Heart left ventricle (tissue), 16 donors: ENCODE measurements around the gene CRYL1. TPM values are rescaled to one million over a fixed set of nuclear protein-coding genes. Genes with fewer than 3 reads are reported as not detected.

ENCODE experiments used
- ATAC-seq, 4 donors: fragments of 200-7000 bp; cut with Tn5 transposase; one replicate each; pipeline ENCODE4 v1.9.1; 2020 to 2022; ENCODE audit warnings: moderate library complexity in 4 of 4, mild to moderate bottlenecking in 3 of 4, moderate number of reproducible peaks in 1 of 4
- DNase-seq, 5 donors: peaks; one replicate each; pipeline ENCODE4 v3.0.0-alpha.2; 2020
- H3K27ac ChIP-seq, 12 donors: fragments of 200-600 bp; sonication (generic) in 4 of 12; one replicate each; pipeline versions ENCODE4 v1.5.0 to v1.8.0; 2016 to 2022; ENCODE audit warnings: mild to moderate bottlenecking in 2 of 12
- H3K27me3 ChIP-seq, 9 donors: fragments of 200-600 bp; sonication (generic) in 2 of 9; one replicate each; pipeline versions ENCODE4 v1.5.1 to v1.8.0; 2016 to 2022; ENCODE audit warnings: mild to moderate bottlenecking in 3 of 9
- H3K36me3 ChIP-seq, 9 donors: fragments of 200-600 bp; sonication (generic) in 2 of 9; one replicate each; pipeline versions ENCODE4 v1.5.0 to v1.8.0; 2018 to 2022; ENCODE audit warnings: mild to moderate bottlenecking in 2 of 9
- H3K4me1 ChIP-seq, 12 donors: fragments of 200-600 bp; sonication (generic) in 4 of 12; one replicate each; pipeline versions ENCODE4 v1.5.0 to v1.8.0; 2016 to 2022; ENCODE audit warnings: mild to moderate bottlenecking in 3 of 12
- H3K4me3 ChIP-seq, 12 donors: fragments of 200-600 bp; sonication (generic) in 4 of 12; one replicate each; pipeline versions ENCODE4 v1.5.0 to v1.8.0; 2017 to 2022; ENCODE audit warnings: mild to moderate bottlenecking in 9 of 12, moderate library complexity in 4 of 12
- H3K9me3 ChIP-seq, 12 donors: fragments of 200-600 bp; sonication (generic) in 4 of 12; one replicate each; pipeline versions ENCODE4 v1.5.0 to v1.8.0; 2016 to 2022; ENCODE audit warnings: mild to moderate bottlenecking in 1 of 12
- CTCF ChIP-seq, 12 donors: fragments of 200-600 bp; sonication (generic) in 4 of 12; IDR thresholded peaks; one replicate each; pipeline versions ENCODE4 v1.5.0 to v1.8.0; 2018 to 2022; ENCODE audit warnings: antibody characterized with exemption in 12 of 12, mild to moderate bottlenecking in 5 of 12
- POLR2A ChIP-seq, 2 donors: fragments of 450-650 bp; IDR thresholded peaks; one replicate each; pipeline ENCODE4 v1.6.1; 2017; ENCODE audit warnings: antibody characterized with exemption in 2 of 2, mild to moderate bottlenecking in 2 of 2, moderate library complexity in 2 of 2
- WGBS, 4 donors: extraction: QIAGEN DNeasy Blood & Tissue Kit in 2 of 4; methylation state at CpG; one replicate each; pipeline versions ENCODE4 v1.1.5 to v1.1.7; 2013 to 2018; 5-methylcytosine and 5-hydroxymethylcytosine counted together
- intact Hi-C, 10 donors: fragments of 100-400 bp; cut with DNase I; formaldehyde crosslinking; loops; one replicate each; pipeline versions ENCODE4 v1.11.1 to v1.14.2; 2022
- polyA plus RNA-seq, 2 donors: library from polyadenylated mRNA; stranded (reverse); fragments of 200-250 nt; gene quantifications; one replicate each; pipeline ENCODE4 v1.2.3, GENCODE V29; 2013
- total RNA-seq, 9 donors: library from RNA; depleted of rRNA in 2 of 9; stranded (reverse); fragments of >200 nt in 2 of 9; fragmentation: NEBNext Ultra II Directional in 3 of 9; extraction: Animal tissue kit (Norgen Biotek cat#: 25700) in 3 of 9; gene quantifications; one replicate each; pipeline versions ENCODE4 v1.1.0 to v1.2.4, GENCODE V29; 2016 to 2023
- donor health status: ischemic (EF 13 %, LVEDD 7.1; RV severe dilation, severe dysfunction).
- donor health status: healthy with polysubstance abuse.
- donor health status: DM: no; HTN: yes; CAD: no.
- donor health status: DM: no; HTN: no; CAD: no.
- donor health status: ischemic (EF 25% LVEDD 6.9; RV normal size, moderate dysfunction).
- donor health status: ischemic (EF 25% LVEDD 5.7; RV mildly dilated, moderate dysfunction).
- donor health status: healthy.
- donor health status: DM: yes; HTN: yes; CAD: no.
- donor health status: ischemic (EF 35%, LVEDD 5.7; RV mildly dilated, moderate dysfunction).
- donor health status: nonischemic (EF 11% LVEDD 7.7; RV severe dilation, severe dysfunction).
- donor health status: DM: yes; HTN: yes; CAD: no.
- donor health status: PGD.
- donor health status: ischemic (EF 29% LVEDD 5.4; RV normal size, mild dysfunction).
- donor health status: nonischemic (EF 23%, LVEDD 6.1; RV moderate dilation, normal function).

The CRYL1 gene
- total and polyA plus RNA-seq, 11 donors, result 10.7 to 36.5 (median 20.9) TPM

GRCh38 chr13:20391597-20392452 is 133.8 kb downstream of the CRYL1 start:
- no peak for ATAC-seq
- peak in 1 of 5 donors; percentile 57 for DNase-seq
- Histone ChIP-seq H3K27ac (no peak overlapping the region), H3K4me3 (no peak overlapping the region), H3K27me3 (no peaks in the 10 kb centered on the region), H3K4me1 (peaks cover 0 to 7% (median 0%) of the 10 kb centered on the region in 12 donors), H3K36me3 (no peaks in the 10 kb centered on the region), H3K9me3 (no peaks in the 10 kb centered on the region)
- 94 to 97% (median 95%) methylated on average over 28 to 69 of the region's 69 CpGs for WGBS, 4 donors
- intact Hi-C loops, result no loop called here
- TF ChIP-seq CTCF (IDR thresholded peaks at IDR 0.05), result no peak
- no peak for TF ChIP-seq POLR2A (IDR thresholded peaks at IDR 0.05)

GRCh38 chr13:20390526-20391175 is 135.0 kb downstream of the CRYL1 start:
- 84 to 87% (median 85%) methylated on average over 16 to 26 of the region's 26 CpGs for whole genome bisulfite sequencing, 4 donors
- intact Hi-C loops, result no loop called here
- peak in 1 of 4 donors; percentile 36 for ATAC-seq

GRCh38 chr13:20389696-20390525 is 135.7 kb downstream of the CRYL1 start:
- Histone ChIP-seq H3K36me3 (no peaks in the 10 kb centered on the region), H3K9me3 (no peaks in the 10 kb centered on the region), H3K4me1 (peaks cover 0 to 7% (median 0%) of the 10 kb centered on the region in 12 donors), H3K27ac (no peak overlapping the region), H3K27me3 (no peaks in the 10 kb centered on the region), H3K4me3 (no peak overlapping the region)
- ATAC-seq, result no peak
- 71 to 89% (median 80%) methylated on average over 12 to 13 of the region's 13 CpGs for WGBS, 4 donors
- TF ChIP-seq CTCF (IDR thresholded peaks at IDR 0.05) (no peak), POLR2A (IDR thresholded peaks at IDR 0.05) (no peak)
- no peak for DNase-seq
- intact Hi-C loops, result no loop called here

More at GRCh38 chr13:20390526-20391175, 135.0 kb downstream of the CRYL1 start:
- Histone ChIP-seq H3K27ac (no peak overlapping the region), H3K4me1 (peaks cover 0 to 7% (median 0%) of the 10 kb centered on the region in 12 donors), H3K36me3 (no peaks in the 10 kb centered on the region), H3K4me3 (no peak overlapping the region), H3K27me3 (no peaks in the 10 kb centered on the region), H3K9me3 (no peaks in the 10 kb centered on the region)
- no peak for DNase-seq
- no peak for TF ChIP-seq CTCF (IDR thresholded peaks at IDR 0.05)
